ENCODE measurements around the gene TRIP10. TPM values are rescaled to one million over a fixed set of nuclear protein-coding genes. Genes with fewer than 3 reads are reported as not detected.
A peak's percentile ranks its signal among the peaks of the same experiment; 100 is the strongest.

Gene TRIP10
- total and polyA plus RNA-seq, 2 of the 13 experiments (the other 11 are each of a cell fraction or from before 2014, with no cell fraction given) = 32.5 to 33.2 TPM

- no peak for TF ChIP-seq UBTF (CRISPR knock-in tag; IDR thresholded peaks at IDR 0.05)
- TF ChIP-seq PRDM10 (CRISPR knock-in tag; IDR thresholded peaks at IDR 0.05; ENCODE audit: low read depth) = 0 out of 2 replicates have a peak, but pooled peaks have one; percentile 34
- no peak for TF ChIP-seq TIGD3 (CRISPR knock-in tag; IDR thresholded peaks at IDR 0.05; ENCODE audit: borderline replicate concordance)
- no peak for TF ChIP-seq ZNF205 (CRISPR knock-in tag; IDR thresholded peaks at IDR 0.05)
- TF ChIP-seq ETV6 (CRISPR knock-in tag; conservative IDR thresholded peaks at IDR 0.05) = no peak
- TF ChIP-seq ZBTB43 (CRISPR knock-in tag; conservative IDR thresholded peaks at IDR 0.05) = no peak
- TF ChIP-seq FIP1L1 (IDR thresholded peaks at IDR 0.05; ENCODE audit: borderline replicate concordance, insufficient read depth, low read depth, low read length) = no peak
- 0 out of 2 replicates have a peak, but pooled peaks have one; percentile 15 for TF ChIP-seq SIN3A (IDR thresholded peaks at IDR 0.05; ENCODE audit: borderline replicate concordance, low read depth, low read length)
- TF ChIP-seq CEBPB (IDR thresholded peaks at IDR 0.05; ENCODE audit: borderline replicate concordance, low read depth, low read length) = no peak
- peak; percentile 7; the same call in 1 of the 2 replicates for TF ChIP-seq YEATS4 (CRISPR knock-in tag; IDR thresholded peaks at IDR 0.05; ENCODE audit: borderline replicate concordance)
- peak; percentile 51; the same call in 1 of the 2 replicates for TF ChIP-seq ZNF687 (CRISPR knock-in tag; IDR thresholded peaks at IDR 0.05)
- TF ChIP-seq ZNF709 (CRISPR knock-in tag; IDR thresholded peaks at IDR 0.05) = no peak
- TF ChIP-seq YY1 (IDR thresholded peaks at IDR 0.05; ENCODE audit: insufficient read depth, insufficient replicate concordance, low read depth, low read length) = peak; percentile 24
Observed at GRCh38 chr19:6738787-6739389, 592 bp upstream of the TRIP10 start (continued).

Data from HepG2 (cell line).